ENCODE measurements around the gene PHF14. TPM values are rescaled to one million over a fixed set of nuclear protein-coding genes. Genes with fewer than 3 reads are reported as not detected.

PHF14 gene
- polyA plus RNA-seq, 4 donors = 63.4 to 74.9 (median 70.7) TPM

GRCh38 chr7:11168650-11169170 is 195.0 kb downstream of the PHF14 start:
- no peak for DNase-seq (ENCODE audit: low read depth in 4 of 4, low spot score in 3 of 4)

- DNase-seq (ENCODE audit: low read depth in 4 of 4, low spot score in 3 of 4) = no peak
These were observed 196.5 kb downstream of the PHF14 start for GRCh38 chr7:11170175-11170574.

- no peak for DNase-seq (ENCODE audit: low read depth in 4 of 4, low spot score in 3 of 4)
These were observed 197.3 kb downstream of the PHF14 start for GRCh38 chr7:11170863-11171568.

- DNase-seq (ENCODE audit: low read depth in 4 of 4, low spot score in 3 of 4) = no peak
These were observed 198.0 kb downstream of the PHF14 start for GRCh38 chr7:11171569-11172192.

- DNase-seq (ENCODE audit: low read depth in 4 of 4, low spot score in 3 of 4) = no peak
These were observed 199.2 kb downstream of the PHF14 start for GRCh38 chr7:11172835-11173234.

GRCh38 chr7:11175371-11175770 is 201.7 kb downstream of the PHF14 start:
- no peak for DNase-seq (ENCODE audit: low read depth in 4 of 4, low spot score in 3 of 4)

- no peak for DNase-seq (ENCODE audit: low read depth in 4 of 4, low spot score in 3 of 4)
These were observed 202.2 kb downstream of the PHF14 start for GRCh38 chr7:11175887-11176286.

GRCh38 chr7:11176985-11177555 is 203.4 kb downstream of the PHF14 start:
- DNase-seq (ENCODE audit: low read depth in 4 of 4, low spot score in 3 of 4) = no peak

GRCh38 chr7:11177793-11178192 is 204.1 kb downstream of the PHF14 start:
- no peak for DNase-seq (ENCODE audit: low read depth in 4 of 4, low spot score in 3 of 4)

GRCh38 chr7:11181590-11181989 is 207.9 kb downstream of the PHF14 start:
- no peak for DNase-seq (ENCODE audit: low read depth in 4 of 4, low spot score in 3 of 4)

- DNase-seq (ENCODE audit: low read depth in 4 of 4, low spot score in 3 of 4) = no peak
These were observed 209.1 kb downstream of the PHF14 start for GRCh38 chr7:11182736-11183135.

- DNase-seq (ENCODE audit: low read depth in 4 of 4, low spot score in 3 of 4) = no peak
These were observed 211.6 kb downstream of the PHF14 start for GRCh38 chr7:11185179-11185815.

GRCh38 chr7:11188529-11189310 is 215.0 kb downstream of the PHF14 start:
- no peak for DNase-seq (ENCODE audit: low read depth in 4 of 4, low spot score in 3 of 4)

GRCh38 chr7:11191081-11191480 is 217.4 kb downstream of the PHF14 start:
- DNase-seq (ENCODE audit: low read depth in 4 of 4, low spot score in 3 of 4) = no peak

- no peak for DNase-seq (ENCODE audit: low read depth in 4 of 4, low spot score in 3 of 4)
These were observed 218.0 kb downstream of the PHF14 start for GRCh38 chr7:11191574-11192220.

- DNase-seq (ENCODE audit: low read depth in 4 of 4, low spot score in 3 of 4) = no peak
These were observed 218.8 kb downstream of the PHF14 start for GRCh38 chr7:11192506-11192905.

GRCh38 chr7:11193131-11193867 is 219.6 kb downstream of the PHF14 start:
- no peak for DNase-seq (ENCODE audit: low read depth in 4 of 4, low spot score in 3 of 4)

- DNase-seq (ENCODE audit: low read depth in 4 of 4, low spot score in 3 of 4) = no peak
These were observed 220.2 kb downstream of the PHF14 start for GRCh38 chr7:11193888-11194287.

GRCh38 chr7:11194492-11194891 is 220.8 kb downstream of the PHF14 start:
- no peak for DNase-seq (ENCODE audit: low read depth in 4 of 4, low spot score in 3 of 4)

All from right renal pelvis (tissue), 4 donors.